ENCODE data around the gene ST14.
"Not testable (repeated sequence)": the region's sequence is repeated elsewhere in the genome, so short reads cannot be mapped to it uniquely, and the experiment has no call there.

The ST14 gene

GRCh38 chr11:130244848-130245247 is 85.3 kb downstream of the ST14 start:
- in situ Hi-C loops (cut with MboI; ENCODE audit: low pct_unique_long_range_greater_than_20kb, low sequenced_read_pairs) = no loop called here
- no peak for DNase-seq

- in situ Hi-C loops (cut with MboI; ENCODE audit: low pct_unique_long_range_greater_than_20kb, low sequenced_read_pairs); DNase-seq: not testable (repeated sequence)
Measured at GRCh38 chr11:130245375-130245774, 85.8 kb downstream of the ST14 start.

GRCh38 chr11:130246270-130246669 is 86.7 kb downstream of the ST14 start:
- in situ Hi-C loops (cut with MboI; ENCODE audit: low pct_unique_long_range_greater_than_20kb, low sequenced_read_pairs) = no loop called here
- no peak for DNase-seq

GRCh38 chr11:130246738-130247137 is 87.2 kb downstream of the ST14 start:
- in situ Hi-C loops (cut with MboI; ENCODE audit: low pct_unique_long_range_greater_than_20kb, low sequenced_read_pairs) = no loop called here
- DNase-seq = no peak

- in situ Hi-C loops (cut with MboI; ENCODE audit: low pct_unique_long_range_greater_than_20kb, low sequenced_read_pairs) = no loop called here
- DNase-seq = no peak
Measured at GRCh38 chr11:130247319-130247718, 87.7 kb downstream of the ST14 start.

- in situ Hi-C loops (cut with MboI; ENCODE audit: low pct_unique_long_range_greater_than_20kb, low sequenced_read_pairs) = no loop called here
Measured at GRCh38 chr11:130249371-130249770, 89.8 kb downstream of the ST14 start.

GRCh38 chr11:130249929-130250328 is 90.3 kb downstream of the ST14 start:
- DNase-seq; in situ Hi-C loops (cut with MboI; ENCODE audit: low pct_unique_long_range_greater_than_20kb, low sequenced_read_pairs): not testable (repeated sequence)

More at GRCh38 chr11:130249371-130249770, 89.8 kb downstream of the ST14 start:
- DNase-seq = no peak

GRCh38 chr11:130251763-130252162 is 92.2 kb downstream of the ST14 start:
- DNase-seq; in situ Hi-C loops (cut with MboI; ENCODE audit: low pct_unique_long_range_greater_than_20kb, low sequenced_read_pairs): not testable (repeated sequence)
